Measurements from ENCODE around the gene GPSM1.

Gene GPSM1

GRCh38 chr9:136399176-136400037, 72.1 kb downstream of the GPSM1 start:
- no peak for TF ChIP-seq CTCF (IDR thresholded peaks at IDR 0.05; ENCODE audit: low read depth, low read length)
- no peak for DNase-seq (ENCODE audit: extremely low read depth, low read depth)

- TF ChIP-seq CTCF (IDR thresholded peaks at IDR 0.05; ENCODE audit: low read depth, low read length), result peak; percentile 54
- peak; percentile 51 for DNase-seq (ENCODE audit: extremely low read depth, low read depth)
These were observed 72.9 kb downstream of the GPSM1 start, which contains the start of gene SNAPC4 for GRCh38 chr9:136400038-136400834. SNAPC4 (minus strand) TSS chr9:136400170; CDS start chr9:136398428, 1,742 bp downstream.

GRCh38 chr9:136401173-136401922, 74.0 kb downstream of the GPSM1 start:
- no peak for TF ChIP-seq CTCF (IDR thresholded peaks at IDR 0.05; ENCODE audit: low read depth, low read length)
- no peak for DNase-seq (ENCODE audit: extremely low read depth, low read depth)

GRCh38 chr9:136402067-136402466, 74.7 kb downstream of the GPSM1 start:
- DNase-seq (ENCODE audit: extremely low read depth, low read depth), result no peak
- TF ChIP-seq CTCF (IDR thresholded peaks at IDR 0.05; ENCODE audit: low read depth, low read length), result no peak

GRCh38 chr9:136403538-136403914, 76.2 kb downstream of the GPSM1 start:
- no peak for DNase-seq (ENCODE audit: extremely low read depth, low read depth)
- no peak for TF ChIP-seq CTCF (IDR thresholded peaks at IDR 0.05; ENCODE audit: low read depth, low read length)

- no peak for TF ChIP-seq CTCF (IDR thresholded peaks at IDR 0.05; ENCODE audit: low read depth, low read length)
- DNase-seq (ENCODE audit: extremely low read depth, low read depth), result no peak
These were observed 76.8 kb downstream of the GPSM1 start for GRCh38 chr9:136403915-136404800.
